GM15510 (cell line): Measurements from ENCODE around the gene ARHGAP10.

ENCODE experiments used
- POLR2A ChIP-seq: IDR thresholded peaks from 3 replicates; pipeline ENCODE4 v1.6.1; 2011; ENCODE audit warnings: borderline replicate concordance; ENCODE audit not compliant: insufficient read length; ENCODE audit errors: extremely low read depth

ARHGAP10 gene, protein sequence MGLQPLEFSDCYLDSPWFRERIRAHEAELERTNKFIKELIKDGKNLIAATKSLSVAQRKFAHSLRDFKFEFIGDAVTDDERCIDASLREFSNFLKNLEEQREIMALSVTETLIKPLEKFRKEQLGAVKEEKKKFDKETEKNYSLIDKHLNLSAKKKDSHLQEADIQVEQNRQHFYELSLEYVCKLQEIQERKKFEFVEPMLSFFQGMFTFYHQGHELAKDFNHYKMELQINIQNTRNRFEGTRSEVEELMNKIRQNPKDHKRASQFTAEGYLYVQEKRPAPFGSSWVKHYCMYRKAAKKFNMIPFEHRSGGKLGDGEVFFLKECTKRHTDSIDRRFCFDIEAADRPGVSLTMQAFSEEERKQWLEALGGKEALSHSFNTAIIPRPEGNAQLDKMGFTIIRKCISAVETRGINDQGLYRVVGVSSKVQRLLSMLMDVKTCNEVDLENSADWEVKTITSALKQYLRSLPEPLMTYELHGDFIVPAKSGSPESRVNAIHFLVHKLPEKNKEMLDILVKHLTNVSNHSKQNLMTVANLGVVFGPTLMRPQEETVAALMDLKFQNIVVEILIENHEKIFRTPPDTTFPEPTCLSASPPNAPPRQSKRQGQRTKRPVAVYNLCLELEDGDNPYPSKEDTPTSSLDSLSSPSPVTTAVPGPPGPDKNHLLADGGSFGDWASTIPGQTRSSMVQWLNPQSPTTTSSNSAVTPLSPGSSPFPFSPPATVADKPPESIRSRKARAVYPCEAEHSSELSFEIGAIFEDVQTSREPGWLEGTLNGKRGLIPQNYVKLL

DNA sequence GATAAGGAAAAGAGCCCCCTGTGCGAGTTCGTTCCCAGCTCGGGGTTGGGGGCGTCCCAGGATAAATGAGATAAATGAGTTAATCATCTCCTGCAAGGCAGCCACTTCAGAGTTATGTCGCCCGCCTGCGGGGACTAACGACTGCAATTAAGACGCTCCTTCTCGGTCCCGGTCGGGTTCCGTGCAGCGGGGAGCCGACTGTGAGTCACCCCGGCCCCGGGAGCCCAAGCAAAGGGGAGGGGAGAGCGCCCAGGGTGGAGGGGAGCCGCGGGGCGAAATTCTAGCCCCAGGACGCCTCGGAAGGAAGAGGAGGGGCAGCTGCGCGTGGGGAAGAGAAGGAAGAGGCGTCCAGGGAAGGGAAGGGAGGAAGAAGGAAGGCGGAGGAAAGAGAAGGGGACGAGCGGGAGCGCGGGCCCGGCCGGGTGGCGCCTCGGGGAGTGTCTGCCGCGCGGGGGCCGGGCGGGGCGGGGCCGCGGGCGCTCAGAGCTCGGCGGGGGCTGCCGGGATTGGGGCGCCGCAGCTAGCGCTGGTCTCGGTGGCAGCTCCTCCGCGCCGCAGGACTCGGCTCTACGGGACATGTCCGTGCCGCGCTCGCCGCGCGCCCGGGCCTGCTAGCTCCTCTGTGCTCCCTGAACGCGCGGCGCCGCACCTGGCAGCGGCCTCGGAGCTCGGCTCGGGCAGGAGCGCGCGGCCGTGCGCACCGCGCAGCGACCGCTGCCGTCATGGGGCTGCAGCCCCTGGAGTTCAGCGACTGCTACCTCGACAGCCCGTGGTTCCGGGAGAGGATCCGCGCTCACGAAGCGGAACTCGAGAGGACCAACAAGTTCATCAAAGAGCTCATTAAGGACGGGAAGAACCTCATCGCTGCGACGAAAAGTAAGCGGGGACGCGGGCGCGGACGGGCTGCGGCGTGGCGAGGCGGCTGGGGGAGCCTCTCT is at the start of gene ARHGAP10:
Gene ARHGAP10 (plus strand): TSS at position 509 of the 938 bp plus-strand sequence. CDS start 214 bp downstream, at position 723.
- peak; percentile 76 for TF ChIP-seq POLR2A

DNA sequence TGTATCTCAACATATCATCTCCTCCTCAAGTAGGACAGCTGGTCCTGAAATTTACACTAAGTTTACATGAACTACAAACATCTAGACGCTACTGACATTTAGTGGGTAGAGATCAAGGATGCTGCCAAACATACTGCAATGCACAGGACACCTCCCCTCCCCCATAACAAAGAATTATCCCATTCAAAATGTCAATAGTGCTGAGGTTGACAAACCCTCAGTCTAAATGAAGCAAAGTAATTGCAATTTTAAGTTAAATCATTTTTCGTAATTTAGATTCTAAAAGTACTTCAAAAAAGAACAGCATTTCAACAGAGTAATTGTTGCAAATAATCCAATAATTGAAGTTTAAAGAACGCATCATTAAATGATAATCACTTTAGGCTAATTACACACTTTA is 49.1 kb upstream of the ARHGAP10 start:
- no peak for TF ChIP-seq POLR2A

DNA sequence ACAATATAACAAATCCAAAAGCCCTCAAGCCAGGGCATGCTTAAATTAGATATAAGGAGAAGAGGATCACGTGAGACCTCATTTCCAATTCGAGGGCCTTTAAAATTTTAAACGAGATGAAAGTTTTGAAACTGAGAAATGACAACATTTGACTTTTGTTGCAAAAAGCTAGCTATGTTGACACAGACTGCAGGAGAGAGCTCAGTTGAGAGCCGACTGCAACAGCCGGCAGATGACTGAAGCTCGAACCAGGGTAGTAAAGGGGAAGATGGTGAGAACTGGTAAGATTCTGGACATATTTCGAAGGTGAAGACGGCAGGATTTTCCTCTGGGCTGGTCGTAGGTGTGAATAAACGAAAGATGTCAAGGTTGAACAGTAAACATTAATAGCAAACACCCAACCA is 48.7 kb upstream of the ARHGAP10 start:
- TF ChIP-seq POLR2A: no peak

DNA sequence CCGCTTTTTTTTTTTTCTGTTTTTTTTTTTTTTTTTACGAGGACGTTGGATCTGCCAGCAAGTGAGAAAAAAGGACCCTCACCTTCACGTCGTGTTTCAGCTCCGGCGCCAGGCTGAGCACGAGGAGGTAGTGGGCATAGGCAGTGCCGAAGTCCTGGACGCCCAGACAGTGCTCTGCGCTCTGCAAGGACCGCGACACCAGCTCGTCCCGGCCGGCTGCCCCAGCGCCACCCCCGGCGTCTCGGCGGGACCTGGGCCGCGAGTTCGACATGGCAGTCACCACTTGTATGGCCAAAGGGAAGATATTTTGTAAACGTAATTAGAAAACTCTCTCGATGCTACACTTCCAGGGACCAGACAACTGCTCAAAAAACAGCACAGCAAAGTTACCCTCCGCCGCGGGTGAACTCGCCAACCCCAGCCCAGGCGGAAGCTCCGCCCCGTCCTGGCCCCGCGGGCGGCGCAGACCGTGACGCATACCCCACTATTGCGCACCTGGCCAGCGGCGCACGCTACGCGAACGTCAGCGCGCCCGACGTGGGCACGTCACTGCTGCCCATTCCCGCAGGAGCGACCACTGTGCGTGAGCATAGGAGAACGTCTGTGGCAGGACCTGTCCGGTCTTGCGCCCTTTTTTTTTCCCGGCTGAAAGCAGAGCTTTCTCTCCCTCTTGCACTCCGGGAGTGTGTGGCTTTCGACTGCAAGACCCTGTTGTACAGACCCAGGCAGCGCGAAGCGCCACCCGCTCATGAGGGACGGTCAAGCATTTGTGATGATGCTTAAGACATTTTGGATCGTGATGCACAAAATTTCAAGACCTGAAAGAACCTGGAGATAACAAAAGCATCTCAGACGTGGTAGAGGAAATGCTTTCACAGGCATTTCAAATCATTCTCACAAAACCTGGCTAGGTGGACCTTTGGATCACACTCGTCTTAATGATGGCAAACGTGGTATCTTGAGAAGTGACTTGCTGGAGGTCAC is 47.9 kb upstream of the ARHGAP10 start, which contains the start of gene PRMT9:
Gene PRMT9 (minus strand): TSS at position 447 of the 984 bp plus-strand sequence. CDS start 176 bp downstream, at position 271.
- TF ChIP-seq POLR2A: peak; percentile 98

DNA sequence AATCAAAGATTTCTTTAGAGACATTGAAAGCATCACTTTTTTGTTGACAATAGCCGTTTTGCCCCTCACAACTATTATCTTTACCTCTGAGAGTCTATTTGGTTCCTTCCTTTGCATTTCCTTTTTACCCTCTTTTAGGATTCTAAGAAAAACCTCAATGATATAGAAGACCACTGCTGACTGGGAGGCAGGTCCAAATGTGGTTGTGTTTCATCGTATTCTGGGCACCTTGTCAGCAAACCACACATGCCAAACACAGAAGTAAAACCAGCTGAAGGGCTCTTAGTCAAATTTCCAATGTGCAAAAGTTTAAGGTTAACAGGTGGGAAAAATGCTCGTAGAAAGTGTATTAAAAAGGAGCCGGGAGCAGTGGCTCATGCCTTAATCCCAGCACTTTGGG is 42.8 kb upstream of the ARHGAP10 start:
- TF ChIP-seq POLR2A: no peak

DNA sequence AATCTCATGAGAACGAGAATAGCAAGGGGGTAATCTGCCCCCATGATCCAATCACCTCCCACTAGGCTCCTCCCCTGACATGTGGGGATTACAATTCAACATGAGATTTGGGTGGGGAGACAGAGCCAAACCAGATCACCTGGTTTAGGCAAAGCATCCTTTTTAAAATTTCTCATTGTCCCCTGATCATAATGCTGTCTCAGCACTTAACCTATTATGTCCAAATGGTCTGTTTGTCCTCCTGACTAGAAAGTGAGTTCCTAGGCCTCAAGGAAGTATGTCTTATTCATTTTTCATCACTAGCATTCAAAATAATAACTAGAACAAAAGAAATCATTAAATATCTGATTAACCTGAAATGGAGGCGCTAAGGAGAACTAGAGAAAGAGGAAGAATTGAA is 40.1 kb upstream of the ARHGAP10 start:
- no peak for TF ChIP-seq POLR2A

DNA sequence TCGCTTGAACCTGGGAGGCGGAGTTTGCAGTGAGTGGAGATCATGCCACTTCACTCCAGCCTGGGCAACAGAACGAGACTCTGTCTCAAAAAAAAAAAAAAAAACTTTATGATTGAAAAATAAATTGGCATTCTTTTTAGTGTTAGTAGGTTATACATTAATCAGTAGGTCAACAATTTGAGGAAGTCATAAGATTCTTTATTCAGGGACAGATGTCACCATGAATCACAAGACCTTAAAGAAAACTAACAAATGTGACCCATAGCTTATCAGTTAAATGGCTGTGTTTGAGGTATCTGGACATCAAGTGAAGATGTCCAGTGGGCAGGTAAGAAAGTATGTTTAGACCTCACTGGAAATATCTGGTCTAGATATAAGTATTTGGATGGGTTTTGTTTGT is 38.7 kb upstream of the ARHGAP10 start:
- no peak for TF ChIP-seq POLR2A

DNA sequence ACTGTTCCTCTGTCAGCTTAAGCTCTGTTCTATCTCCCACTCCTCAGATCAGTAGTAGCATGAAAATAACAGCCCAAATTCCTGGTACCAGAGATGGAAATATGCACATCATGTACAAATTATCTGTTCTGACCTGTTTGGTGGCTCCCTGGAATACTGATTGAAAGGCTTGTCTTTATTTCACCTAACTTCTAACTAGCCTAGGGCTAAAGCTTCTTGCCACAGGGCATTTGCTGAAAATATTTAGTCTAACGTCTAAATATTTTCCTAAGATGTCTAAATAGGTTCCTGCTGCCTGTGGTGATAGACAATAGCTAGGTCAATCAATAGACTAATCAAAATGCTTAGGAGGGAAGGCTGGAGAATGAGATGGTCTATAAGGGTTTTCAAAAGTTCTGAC is 35.0 kb upstream of the ARHGAP10 start:
- no peak for TF ChIP-seq POLR2A

DNA sequence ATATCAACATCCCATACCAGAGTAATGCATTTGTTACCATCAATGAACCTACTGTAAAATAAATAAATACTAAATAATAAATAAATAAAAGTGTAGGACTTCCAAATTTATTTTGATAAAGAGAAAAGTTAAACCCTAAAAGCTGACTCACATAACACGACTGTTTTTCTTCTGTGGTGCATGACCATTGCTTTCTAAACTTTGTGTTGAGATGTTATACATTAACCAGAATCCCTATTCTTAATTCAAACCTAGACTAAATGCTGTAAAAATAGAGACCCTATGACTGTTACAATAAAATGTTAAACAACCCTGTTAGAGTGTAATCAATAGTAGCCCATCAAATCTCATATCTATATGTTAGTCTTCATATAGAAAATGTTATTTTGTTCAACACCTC is 27.0 kb upstream of the ARHGAP10 start:
- no peak for TF ChIP-seq POLR2A

DNA sequence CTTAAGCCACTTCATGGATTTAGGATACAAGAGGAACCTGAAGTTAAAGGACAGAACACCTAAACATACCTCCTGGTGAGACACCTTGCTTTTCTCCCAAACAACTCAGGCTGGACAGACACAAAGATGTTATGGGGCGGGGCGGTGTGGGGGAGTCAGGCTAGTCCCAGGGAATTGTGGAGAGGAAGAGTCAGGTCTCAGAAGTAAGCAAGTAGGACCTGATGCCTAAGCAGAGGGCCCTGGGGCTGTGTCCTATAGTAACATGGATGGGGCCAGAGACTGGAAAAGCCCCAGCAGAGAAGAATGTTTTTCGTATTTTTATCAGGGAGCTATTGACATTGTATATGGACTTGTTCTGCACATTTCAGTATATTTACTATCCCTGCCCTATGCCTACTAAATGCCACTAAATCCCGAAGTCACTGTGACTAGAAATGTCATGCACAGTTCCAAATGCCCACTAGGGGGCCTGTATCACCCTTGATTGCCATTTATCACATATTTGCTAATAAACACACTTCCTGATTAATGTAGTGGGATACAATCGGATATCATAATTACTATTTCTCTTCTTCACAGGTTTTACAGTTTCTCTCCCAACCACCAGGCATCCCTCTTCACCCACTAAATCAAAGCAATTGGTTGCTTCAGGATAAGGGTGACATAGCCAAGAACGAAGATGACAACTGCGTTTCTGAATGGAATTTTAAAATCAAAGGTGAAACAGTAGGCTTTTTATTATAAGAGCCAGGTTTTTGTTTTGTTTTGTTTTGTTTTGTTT is 23.8 kb upstream of the ARHGAP10 start:
- no peak for TF ChIP-seq POLR2A

DNA sequence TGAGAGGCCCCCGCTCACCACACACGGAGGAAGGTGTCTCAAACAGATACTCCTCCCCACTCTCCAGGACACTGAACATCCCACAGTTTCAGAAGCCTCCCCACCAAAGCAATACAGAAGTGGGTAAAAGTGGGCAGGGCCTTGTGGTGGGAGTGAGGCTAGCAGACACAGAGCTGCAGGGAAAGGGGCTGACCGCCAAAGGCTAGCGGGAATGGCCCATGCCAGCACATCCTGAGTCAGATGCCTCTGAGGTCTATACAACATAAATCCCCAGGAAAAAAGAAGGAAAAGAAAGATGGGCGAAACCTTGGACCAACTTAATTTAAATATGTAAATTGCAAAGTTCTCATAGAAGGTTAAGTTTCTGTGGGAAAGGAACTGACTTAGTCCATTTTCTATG is 21.9 kb upstream of the ARHGAP10 start:
- no peak for TF ChIP-seq POLR2A

DNA sequence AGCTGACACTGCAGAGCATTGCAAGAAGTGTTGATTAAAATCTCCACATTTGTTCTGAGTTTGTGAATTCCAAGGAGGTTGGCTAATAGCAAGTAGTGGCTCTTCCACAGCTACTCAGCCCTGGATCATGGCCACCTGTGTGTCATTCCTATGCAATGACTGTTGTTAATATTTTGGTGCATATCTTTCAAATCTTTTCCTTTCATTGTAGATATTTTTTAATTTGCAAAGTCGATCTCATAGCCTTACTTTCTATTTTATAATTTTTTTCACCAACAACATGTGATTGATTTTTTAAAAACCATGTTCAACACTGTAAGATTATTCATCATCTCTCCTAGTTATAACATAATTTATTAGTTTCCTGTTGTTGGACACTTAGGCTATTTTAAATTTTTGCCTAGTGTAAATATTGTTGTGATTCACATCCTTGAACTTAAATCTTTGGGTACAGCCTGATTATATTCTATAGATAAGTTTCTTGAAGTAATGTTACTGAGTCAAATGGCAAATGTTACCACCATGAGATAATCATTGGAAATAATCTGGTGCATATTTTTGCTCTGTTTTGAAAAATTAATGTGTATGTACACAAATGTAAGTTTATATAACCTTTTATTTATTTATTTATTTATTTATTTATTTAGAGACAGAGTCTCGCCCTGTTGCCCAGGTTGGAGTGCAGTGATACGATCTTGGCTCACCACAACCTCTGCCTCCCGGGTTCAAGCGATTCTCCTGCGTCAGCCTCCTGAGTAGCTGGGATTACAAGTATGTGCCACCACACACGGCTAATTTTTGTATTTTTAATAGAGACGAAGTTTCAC is 17.1 kb upstream of the ARHGAP10 start:
- TF ChIP-seq POLR2A: no peak
